Smooth muscle cell (in vitro differentiated cells): Measurements from ENCODE around the gene CELF4. TPM values are rescaled to one million over a fixed set of nuclear protein-coding genes. Genes with fewer than 3 reads are reported as not detected.

ENCODE experiments used
- DNase-seq: peaks from one replicate; lab custom pipeline; 2025; ENCODE audit not compliant: unreplicated experiment; lab: John Stamatoyannopoulos, UW
- H2AFZ ChIP-seq: fragments of 200-600 bp; sonication (generic); 2 replicates; pipeline ENCODE4 v1.6.0; 2016; ENCODE audit warnings: antibody characterized with exemption, low read depth, mild to moderate bottlenecking
- H3F3A ChIP-seq: fragments of 200-600 bp; sonication (generic); 2 replicates; pipeline ENCODE4 v1.6.0; 2017; ENCODE audit warnings: antibody characterized with exemption, low read depth
- H3K27ac ChIP-seq: fragments of 200-600 bp; sonication (generic); 2 replicates; pipeline ENCODE4 v1.5.1; 2016; ENCODE audit warnings: low read depth, mild to moderate bottlenecking
- H3K27me3 ChIP-seq: fragments of 200-600 bp; sonication (generic); 2 replicates; pipeline ENCODE4 v1.6.1; 2016; ENCODE audit warnings: low read depth, mild to moderate bottlenecking
- H3K36me3 ChIP-seq: fragments of 200-600 bp; sonication (generic); 2 replicates; pipeline ENCODE4 v1.5.1; 2016; ENCODE audit warnings: low read depth
- H3K4me1 ChIP-seq: fragments of 200-600 bp; sonication (generic); 2 replicates; pipeline ENCODE4 v1.5.1; 2016; ENCODE audit warnings: low read depth
- H3K4me2 ChIP-seq: fragments of 200-600 bp; sonication (generic); 2 replicates; pipeline ENCODE4 v1.6.0; 2016; ENCODE audit warnings: mild to moderate bottlenecking
- H3K4me3 ChIP-seq: fragments of 200-600 bp; sonication (generic); 2 replicates; pipeline ENCODE4 v1.5.1; 2016; ENCODE audit warnings: mild to moderate bottlenecking
- H3K79me2 ChIP-seq: fragments of 200-600 bp; sonication (generic); 2 replicates; pipeline ENCODE4 v1.6.0; 2016; ENCODE audit warnings: low read depth, mild to moderate bottlenecking
- H3K9ac ChIP-seq: fragments of 200-600 bp; sonication (generic); 2 replicates; pipeline ENCODE4 v1.6.0; 2016; ENCODE audit warnings: low read depth
- H3K9me3 ChIP-seq: fragments of 200-600 bp; sonication (generic); replicated peaks from 2 replicates; pipeline ENCODE4 v1.5.1; 2016; ENCODE audit warnings: low read depth
- H4K20me1 ChIP-seq: fragments of 200-600 bp; sonication (generic); 2 replicates; pipeline ENCODE4 v1.6.0; 2016; ENCODE audit warnings: low read depth
- WGBS: methylation state at CpG from one replicate; pipeline ENCODE4 v1.1.7; 2016; ENCODE audit warnings: low lambda C conversion rate; 5-methylcytosine and 5-hydroxymethylcytosine counted together
- polyA plus RNA-seq: library from polyadenylated mRNA; unstranded; fragments of >200 nt; fragmentation: Nextera tagmentation; extraction: Ambion mirVana; gene quantifications from 2 replicates; pipeline ENCODE4 v1.2.1, GENCODE V29; 2016
- total RNA-seq: library from RNA; depleted of rRNA; stranded (reverse); fragments of >200 nt; gene quantifications from 2 replicates; pipeline ENCODE4 v1.2.3, GENCODE V29; 2014
- TF ChIP-seq, protein P1 (sequence below): fragments of 200-600 bp; sonication (generic); IDR thresholded peaks from 2 replicates; pipeline ENCODE4 v1.5.1; 2017; ENCODE audit warnings: borderline replicate concordance, mild to moderate bottlenecking, antibody characterized with exemption; ENCODE audit not compliant: insufficient read depth, poor library complexity, severe bottlenecking

The CELF4 gene
- total and polyA plus RNA-seq, 2 experiments from 2014 or later, result 0.40 TPM; not detected in 1

DNA sequence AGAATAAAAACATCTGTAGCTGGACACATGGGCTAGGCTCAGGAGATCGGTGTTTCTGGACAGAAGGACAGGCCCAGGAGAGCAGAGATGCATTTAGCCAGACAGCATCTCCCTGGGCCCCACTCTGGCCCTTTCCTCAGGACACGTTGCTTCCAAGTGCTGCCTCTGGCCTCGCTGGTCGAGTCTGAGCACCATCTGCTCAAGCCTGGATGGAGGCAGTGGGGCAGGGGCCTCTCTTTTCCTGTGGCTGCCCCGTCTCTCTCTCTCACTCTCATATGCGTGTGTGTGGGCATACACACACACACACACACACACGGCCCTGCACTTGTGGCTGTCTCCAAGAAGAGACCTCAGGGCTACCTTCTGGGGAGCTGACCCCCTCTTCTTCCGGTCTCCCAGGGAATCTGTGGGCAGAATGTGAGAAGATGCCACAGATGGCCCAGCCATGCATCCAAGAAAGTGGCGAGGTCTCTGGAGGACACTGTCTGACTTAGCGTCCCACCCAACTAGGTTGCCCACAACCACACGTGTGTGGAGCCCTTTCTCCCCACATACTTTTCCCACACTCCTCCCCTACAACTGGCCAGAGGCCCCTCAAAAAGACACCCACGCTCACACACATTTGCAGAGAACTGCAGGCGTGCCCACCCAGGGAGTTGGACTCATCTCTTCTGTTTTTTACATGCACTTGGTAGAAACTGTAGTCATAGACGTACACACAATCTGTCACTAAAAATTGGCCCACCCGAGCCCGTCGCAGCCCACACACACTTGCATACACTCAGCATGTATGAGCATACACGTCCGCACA, 19.9 kb downstream of the CELF4 start:
- Histone ChIP-seq H3F3A (no peaks in the 10 kb centered on the region), H4K20me1 (no peaks in the 10 kb centered on the region), H3K9me3 (no peaks in the 10 kb centered on the region), H2AFZ (no peak overlapping the region), H3K4me1 (no peaks in the 10 kb centered on the region), H3K27me3 (peaks cover 6% of the 10 kb centered on the region), H3K9ac (no peak overlapping the region), H3K36me3 (no peaks in the 10 kb centered on the region), H3K79me2 (no peaks in the 10 kb centered on the region), H3K4me3 (no peak overlapping the region), H3K27ac (no peak overlapping the region), H3K4me2 (no peak overlapping the region)
- TF ChIP-seq, protein P1, sequence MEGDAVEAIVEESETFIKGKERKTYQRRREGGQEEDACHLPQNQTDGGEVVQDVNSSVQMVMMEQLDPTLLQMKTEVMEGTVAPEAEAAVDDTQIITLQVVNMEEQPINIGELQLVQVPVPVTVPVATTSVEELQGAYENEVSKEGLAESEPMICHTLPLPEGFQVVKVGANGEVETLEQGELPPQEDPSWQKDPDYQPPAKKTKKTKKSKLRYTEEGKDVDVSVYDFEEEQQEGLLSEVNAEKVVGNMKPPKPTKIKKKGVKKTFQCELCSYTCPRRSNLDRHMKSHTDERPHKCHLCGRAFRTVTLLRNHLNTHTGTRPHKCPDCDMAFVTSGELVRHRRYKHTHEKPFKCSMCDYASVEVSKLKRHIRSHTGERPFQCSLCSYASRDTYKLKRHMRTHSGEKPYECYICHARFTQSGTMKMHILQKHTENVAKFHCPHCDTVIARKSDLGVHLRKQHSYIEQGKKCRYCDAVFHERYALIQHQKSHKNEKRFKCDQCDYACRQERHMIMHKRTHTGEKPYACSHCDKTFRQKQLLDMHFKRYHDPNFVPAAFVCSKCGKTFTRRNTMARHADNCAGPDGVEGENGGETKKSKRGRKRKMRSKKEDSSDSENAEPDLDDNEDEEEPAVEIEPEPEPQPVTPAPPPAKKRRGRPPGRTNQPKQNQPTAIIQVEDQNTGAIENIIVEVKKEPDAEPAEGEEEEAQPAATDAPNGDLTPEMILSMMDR, result no peak
- 96% methylated on average over 19 of the region's 19 CpGs for WGBS
- no peak for DNase-seq

DNA sequence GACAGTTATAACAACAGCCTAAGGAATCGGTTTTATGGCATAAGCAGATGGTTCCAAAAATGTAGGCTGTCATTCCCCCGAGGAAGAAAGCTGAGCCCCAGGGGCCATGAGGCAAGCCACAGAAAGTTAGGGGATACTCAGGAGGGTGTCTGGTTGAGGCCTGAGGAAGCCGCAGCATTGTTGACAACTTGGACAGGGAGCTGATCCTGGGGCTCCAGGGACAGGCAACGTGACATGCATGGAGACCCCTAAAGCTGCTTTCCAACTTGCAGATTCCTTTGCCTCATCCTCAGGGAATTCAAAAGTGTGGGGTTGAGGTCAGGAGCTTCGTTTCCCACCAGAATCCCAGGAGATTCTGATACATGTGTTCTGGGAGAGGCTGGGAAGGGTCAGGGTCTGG, 20.9 kb downstream of the CELF4 start:
- Histone ChIP-seq H3K4me1 (no peaks in the 10 kb centered on the region), H3K36me3 (no peaks in the 10 kb centered on the region), H3K27ac (no peak overlapping the region), H3K79me2 (no peaks in the 10 kb centered on the region), H3K9ac (no peak overlapping the region), H3F3A (no peaks in the 10 kb centered on the region), H3K4me3 (no peak overlapping the region), H2AFZ (no peak overlapping the region), H3K27me3 (peaks cover 15% of the 10 kb centered on the region), H3K9me3 (no peaks in the 10 kb centered on the region), H3K4me2 (no peak overlapping the region), H4K20me1 (no peaks in the 10 kb centered on the region)
- WGBS, result 90% methylated on average over 5 of the region's 5 CpGs
- TF ChIP-seq, protein P1, result no peak
- no peak for DNase-seq

DNA sequence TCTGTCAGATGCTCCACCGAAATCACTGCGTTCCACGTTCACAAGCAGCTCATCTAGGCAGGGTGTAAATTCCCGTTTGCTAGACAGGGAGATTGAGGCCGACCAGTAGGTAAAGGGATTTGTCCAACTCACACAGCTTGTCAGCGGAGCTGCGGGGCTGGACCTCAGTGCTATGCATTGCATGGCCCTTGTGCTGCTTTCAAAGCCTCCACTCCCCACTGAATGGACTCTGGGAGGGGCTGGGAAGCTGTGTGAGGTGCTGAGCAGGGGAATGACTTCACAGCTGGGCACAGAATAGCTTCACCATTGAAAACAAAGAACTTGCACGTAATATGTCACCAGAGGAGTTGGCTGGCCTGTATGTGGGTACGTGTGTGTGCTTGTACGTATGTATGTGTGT, 21.4 kb downstream of the CELF4 start:
- Histone ChIP-seq H3K4me3 (no peak overlapping the region), H3K9ac (no peak overlapping the region), H3K27ac (no peak overlapping the region), H4K20me1 (no peaks in the 10 kb centered on the region), H3K4me1 (no peaks in the 10 kb centered on the region), H3F3A (no peaks in the 10 kb centered on the region), H2AFZ (no peak overlapping the region), H3K36me3 (no peaks in the 10 kb centered on the region), H3K9me3 (no peaks in the 10 kb centered on the region), H3K79me2 (no peaks in the 10 kb centered on the region), H3K27me3 (peaks cover 17% of the 10 kb centered on the region), H3K4me2 (no peak overlapping the region)
- WGBS, result 93% methylated on average over 10 of the region's 10 CpGs
- TF ChIP-seq, protein P1, result no peak
- no peak for DNase-seq

DNA sequence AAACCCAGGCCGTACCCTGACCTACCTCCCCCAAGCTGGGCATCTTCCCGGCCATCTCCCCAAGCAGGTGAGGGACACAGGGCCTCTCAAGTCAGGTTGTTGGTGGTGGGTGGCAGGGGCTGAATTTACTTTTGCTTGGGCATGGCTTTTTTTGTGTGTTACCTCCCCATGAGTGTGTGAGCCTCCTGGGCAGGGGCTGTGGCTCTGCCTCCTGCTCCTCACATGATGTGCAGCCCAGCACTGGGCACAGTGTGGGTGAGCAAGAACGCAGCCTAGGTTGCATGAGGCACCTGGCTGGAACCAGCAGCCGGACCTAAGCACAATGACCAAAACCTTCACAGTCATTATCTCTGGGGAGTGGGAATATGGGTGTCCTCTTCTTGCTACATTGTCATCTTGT, 22.3 kb downstream of the CELF4 start:
- Histone ChIP-seq H4K20me1 (no peaks in the 10 kb centered on the region), H3K27ac (no peak overlapping the region), H2AFZ (no peak overlapping the region), H3K4me2 (no peak overlapping the region), H3K79me2 (no peaks in the 10 kb centered on the region), H3K36me3 (no peaks in the 10 kb centered on the region), H3K9ac (no peak overlapping the region), H3F3A (no peaks in the 10 kb centered on the region), H3K27me3 (peaks cover 26% of the 10 kb centered on the region), H3K4me3 (no peak overlapping the region), H3K9me3 (no peaks in the 10 kb centered on the region), H3K4me1 (no peaks in the 10 kb centered on the region)
- WGBS, result 90% methylated on average over 4 of the region's 4 CpGs
- TF ChIP-seq, protein P1, result no peak
- no peak for DNase-seq
